ENCODE results near the gene SGMS1.

- TF ChIP-seq CTCF (IDR thresholded peaks at IDR 0.05) (no peak), POLR2A (IDR thresholded peaks at IDR 0.05) (no peak)
These were observed 307.6 kb downstream of the SGMS1 start for GRCh38 chr10:50316174-50316573.
